CD4-positive, alpha-beta T cell (primary cell): ENCODE results near the gene FSTL3. TPM values are rescaled to one million over a fixed set of nuclear protein-coding genes. Genes with fewer than 3 reads are reported as not detected.

ENCODE experiments used
- ATAC-seq: fragments of 200-7000 bp; cut with Tn5 transposase; one replicate; pipeline ENCODE4 v1.10.0; 2022; ENCODE audit warnings: mild to moderate bottlenecking; ENCODE audit not compliant: poor library complexity
- CTCF ChIA-PET: fragments of 350-600 bp; sonication (Branson Sonifier 250); formaldehyde crosslinking; loops from one replicate; lab custom pipeline; 2021; ENCODE audit warnings: antibody characterized with exemption, inconsistent platforms; lab: Charles Lee
- POLR2A ChIA-PET: fragments of 350-600 bp; sonication (Branson Sonifier 250); formaldehyde crosslinking; loops from one replicate; lab custom pipeline; 2021; ENCODE audit warnings: antibody characterized with exemption, inconsistent platforms; lab: Charles Lee
- DNase-seq, 14 experiments: peaks; one replicate each; pipeline ENCODE4 v3.0.0-alpha.2; 2013 to 2020; ENCODE audit warnings: mixed read lengths in 2 of 14
- H3K27ac ChIP-seq, 2 donors: one replicate each; pipeline versions ENCODE4 v1.5.1 to v1.7.0; 2013; ENCODE audit warnings: low read length in 2 of 2, low read depth in 1 of 2, mild to moderate bottlenecking in 1 of 2
- H3K27me3 ChIP-seq, 2 experiments: 1 replicate in 1 of 2; 2 replicates in 1 of 2; pipeline versions ENCODE4 v1.6.1 to v1.7.0; 2013; ENCODE audit warnings: low read length in 2 of 2, control low read depth in 1 of 2, mild to moderate bottlenecking in 1 of 2, moderate library complexity in 1 of 2; ENCODE audit not compliant: insufficient read depth in 2 of 2, control insufficient read depth in 1 of 2
- H3K36me3 ChIP-seq: one replicate; pipeline ENCODE4 v1.6.1; 2013; ENCODE audit warnings: low read length, control low read depth; ENCODE audit not compliant: insufficient read depth
- H3K4me1 ChIP-seq: one replicate; pipeline ENCODE4 v1.6.1; 2013; ENCODE audit warnings: low read length, control low read depth; ENCODE audit not compliant: insufficient read depth
- H3K4me3 ChIP-seq: one replicate; pipeline ENCODE4 v1.5.1; 2013; ENCODE audit warnings: mild to moderate bottlenecking, low read length, moderate library complexity
- H3K9me3 ChIP-seq, 2 experiments: 1 replicate in 1 of 2; 2 replicates in 1 of 2; pipeline versions ENCODE4 v1.6.1 to v1.7.0; 2013; ENCODE audit warnings: low read length in 2 of 2, mild to moderate bottlenecking in 2 of 2, control low read depth in 1 of 2, moderate library complexity in 1 of 2; ENCODE audit not compliant: control insufficient read depth in 1 of 2, insufficient read depth in 1 of 2
- H3K27ac Mint-ChIP-seq: one replicate; pipeline ENCODE4 v1.8.0; 2020; ENCODE audit warnings: mixed read lengths
- H3K27me3 Mint-ChIP-seq: one replicate; pipeline ENCODE4 v1.8.0; 2021; ENCODE audit warnings: mixed read lengths
- H3K36me3 Mint-ChIP-seq: one replicate; pipeline ENCODE4 v1.8.0; 2021; ENCODE audit warnings: low read depth, mixed read lengths
- H3K4me1 Mint-ChIP-seq: one replicate; pipeline ENCODE4 v1.8.0; 2021; ENCODE audit warnings: low read depth, mixed read lengths
- H3K4me3 Mint-ChIP-seq: one replicate; pipeline ENCODE4 v1.8.0; 2020; ENCODE audit warnings: mild to moderate bottlenecking, mixed read lengths
- H3K9me3 Mint-ChIP-seq: one replicate; pipeline ENCODE4 v1.8.0; 2020; ENCODE audit warnings: mixed read lengths
- intact Hi-C, 2 experiments: fragments of 100-400 bp; cut with DNase I in 1 of 2; cut with micrococcal nuclease in 1 of 2; formaldehyde crosslinking; loops; one replicate each; pipeline versions ENCODE4 v1.15.1 to v1.9.0; 2023 to 2025; cut with DNase I, micrococcal nuclease
- total RNA-seq, 174 experiments: library from RNA in 2 of 174; stranded (reverse) in 2 of 174; gene quantifications; one replicate each; pipeline ENCODE4 v1.2.3 and lab custom pipeline; 2021 to 2026
- TF ChIP-seq, protein P1 (sequence below): fragments of 200-600 bp; IDR thresholded peaks from one replicate; pipeline ENCODE4 v1.8.0; 2022; ENCODE audit warnings: antibody characterized with exemption, mild to moderate bottlenecking

The FSTL3 gene
- total RNA-seq, 2 experiments from 2014 or later: 2.2 to 3.4 TPM

DNA sequence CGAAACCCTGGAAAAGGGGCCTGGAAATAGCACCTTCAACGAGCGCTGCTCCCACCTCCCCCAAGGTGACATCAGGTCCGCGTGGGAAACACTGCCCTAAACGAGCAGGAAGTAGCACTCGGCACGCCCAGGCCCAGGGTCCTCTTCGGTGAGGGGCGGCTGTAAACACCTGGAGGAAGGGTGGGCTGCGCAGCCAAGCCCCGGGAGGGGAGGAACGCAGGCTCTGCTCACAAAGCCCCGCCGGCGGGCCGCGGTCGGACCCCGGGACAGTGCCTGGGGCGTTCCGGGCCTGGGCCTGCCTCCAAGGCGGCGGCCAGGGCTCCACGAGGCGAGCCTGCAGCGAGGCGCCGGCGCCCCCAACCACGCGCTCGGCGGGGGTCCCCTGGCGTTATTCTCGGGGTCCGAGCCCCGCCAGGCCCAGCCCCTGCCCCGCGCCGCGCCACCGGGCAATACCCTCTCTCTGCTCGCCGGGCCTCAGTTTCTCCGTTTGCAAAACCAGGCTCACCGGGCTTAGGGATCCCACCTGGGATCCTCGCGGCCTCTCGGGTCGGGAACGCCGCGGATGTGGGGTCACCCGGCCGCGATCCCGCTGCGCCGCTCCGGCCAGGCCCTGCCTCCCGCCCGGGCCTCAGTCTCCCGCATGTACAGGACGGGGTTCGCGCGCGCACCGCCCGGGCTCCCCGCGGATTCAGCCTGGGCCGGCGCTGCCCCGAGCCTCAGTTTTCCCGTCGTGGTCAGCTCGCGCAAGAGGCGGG, 13.8 kb upstream of the FSTL3 start:
- Mint-ChIP-seq H3K4me1 (peaks cover 40% of the 10 kb centered on the region), H3K27ac (peak overlapping the region; percentile 97), H3K27me3 (no peaks in the 10 kb centered on the region), H3K36me3 (peaks cover 31% of the 10 kb centered on the region), H3K9me3 (no peaks in the 10 kb centered on the region), H3K4me3 (peak overlapping the region; percentile 97)
- Histone ChIP-seq H3K27ac (peak overlapping the region; percentile 92 to 97), H3K9me3 (no peaks in the 10 kb centered on the region), H3K36me3 (peaks cover 20% of the 10 kb centered on the region), H3K27me3 (no peaks in the 10 kb centered on the region), H3K4me3 (peak overlapping the region; percentile 97), H3K4me1 (peaks cover 66% of the 10 kb centered on the region)
- ChIA-PET CTCF (interaction anchor here (1.7 to 1.8 kb wide), 3 partner anchors 72 to 152 kb away, joined by 4 to 14 read pairs (median 6); no protein-coding TSS in a partner anchor), POLR2A (interaction anchor here (1.2 to 1.6 kb wide), 8 partner anchors 17 to 607 kb away, joined by 3 to 45 read pairs (median 5); partner anchors contain the start of genes CDC34 and POLRMT)
- peak; percentile 20 for ATAC-seq
- TF ChIP-seq, protein P1, sequence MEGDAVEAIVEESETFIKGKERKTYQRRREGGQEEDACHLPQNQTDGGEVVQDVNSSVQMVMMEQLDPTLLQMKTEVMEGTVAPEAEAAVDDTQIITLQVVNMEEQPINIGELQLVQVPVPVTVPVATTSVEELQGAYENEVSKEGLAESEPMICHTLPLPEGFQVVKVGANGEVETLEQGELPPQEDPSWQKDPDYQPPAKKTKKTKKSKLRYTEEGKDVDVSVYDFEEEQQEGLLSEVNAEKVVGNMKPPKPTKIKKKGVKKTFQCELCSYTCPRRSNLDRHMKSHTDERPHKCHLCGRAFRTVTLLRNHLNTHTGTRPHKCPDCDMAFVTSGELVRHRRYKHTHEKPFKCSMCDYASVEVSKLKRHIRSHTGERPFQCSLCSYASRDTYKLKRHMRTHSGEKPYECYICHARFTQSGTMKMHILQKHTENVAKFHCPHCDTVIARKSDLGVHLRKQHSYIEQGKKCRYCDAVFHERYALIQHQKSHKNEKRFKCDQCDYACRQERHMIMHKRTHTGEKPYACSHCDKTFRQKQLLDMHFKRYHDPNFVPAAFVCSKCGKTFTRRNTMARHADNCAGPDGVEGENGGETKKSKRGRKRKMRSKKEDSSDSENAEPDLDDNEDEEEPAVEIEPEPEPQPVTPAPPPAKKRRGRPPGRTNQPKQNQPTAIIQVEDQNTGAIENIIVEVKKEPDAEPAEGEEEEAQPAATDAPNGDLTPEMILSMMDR: no peak
- intact Hi-C loops: loop anchor here (1.0 to 5.0 kb wide), 7 partner anchors 52 to 156 kb away; partner anchors contain the start of genes BSG (in 2 of the 2), CDC34 (in 1 of the 2), HCN2 (in 1 of the 2) and PTBP1 (in 1 of the 2)
- DNase-seq: peak; percentile 40 to 91 (median 70)

DNA sequence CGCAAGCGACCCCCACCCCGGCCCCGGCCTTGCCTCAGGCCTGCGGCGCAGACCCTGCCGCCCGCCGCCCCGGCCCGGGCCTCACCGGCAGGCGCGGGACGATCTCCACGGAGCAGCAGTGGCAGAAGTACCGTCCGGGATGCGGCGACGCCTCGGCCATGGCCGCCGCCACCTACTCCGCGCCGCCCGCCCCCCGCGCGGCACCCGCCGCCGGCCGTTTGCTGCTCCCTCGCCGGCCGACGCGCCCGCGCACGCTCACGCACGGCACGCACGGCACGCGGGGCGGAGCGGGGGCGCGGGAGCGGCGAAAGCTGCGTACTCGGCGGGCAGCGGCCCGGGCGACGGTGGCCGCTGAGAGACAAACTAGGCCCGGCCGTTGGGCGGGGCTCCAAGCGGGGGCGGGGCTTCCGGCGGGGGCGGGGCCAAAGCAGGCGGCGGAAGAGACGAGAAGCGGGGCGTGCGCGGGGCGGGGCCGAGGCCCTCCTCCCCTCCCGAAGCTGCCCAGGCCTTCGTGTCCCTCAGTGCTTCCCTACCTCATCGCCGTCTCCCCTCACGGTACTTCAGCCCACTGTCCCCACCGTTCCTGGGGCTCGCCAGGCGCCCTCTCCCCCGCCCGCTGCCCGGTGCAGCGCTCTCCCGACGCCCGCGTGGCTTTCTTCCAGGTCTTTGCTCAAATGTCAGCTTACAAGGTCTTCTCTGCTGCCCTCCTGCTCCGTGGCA, 13.1 kb upstream of the FSTL3 start, which contains the start of gene RNF126:
Gene RNF126 (minus strand): TSS at position 253 of the 720 bp plus-strand sequence. CDS start 93 bp downstream, at position 160.
- ChIA-PET POLR2A (interaction anchor here (0.7 to 1.6 kb wide), 13 partner anchors 16 to 606 kb away, joined by 3 to 45 read pairs (median 5); partner anchors contain the start of genes CDC34, CIRBP, MED16 and POLRMT), CTCF (interaction anchor here (1.5 to 1.8 kb wide), 4 partner anchors 17 to 152 kb away, joined by 4 to 14 read pairs (median 6); no protein-coding TSS in a partner anchor)
- Histone ChIP-seq H3K27me3 (no peaks in the 10 kb centered on the region), H3K27ac (peak within 1 kb of the TSS; percentile 92 to 97), H3K36me3 (peaks cover 13% of the 10 kb centered on the region), H3K9me3 (no peaks in the 10 kb centered on the region), H3K4me3 (peak within 1 kb of the TSS; percentile 97), H3K4me1 (peaks cover 59% of the 10 kb centered on the region)
- Mint-ChIP-seq H3K4me1 (peaks cover 40% of the 10 kb centered on the region), H3K4me3 (peak within 1 kb of the TSS; percentile 97), H3K27ac (peak within 1 kb of the TSS; percentile 97), H3K36me3 (peaks cover 31% of the 10 kb centered on the region), H3K9me3 (no peaks in the 10 kb centered on the region), H3K27me3 (no peaks in the 10 kb centered on the region)
- TF ChIP-seq, protein P1: no peak
- intact Hi-C loops: loop anchor here (1.0 to 5.0 kb wide), 9 partner anchors 17 to 157 kb away; partner anchors contain the start of genes BSG (in 2 of the 2), PTBP1 (in 2 of the 2), CDC34 (in 1 of the 2) and HCN2 (in 1 of the 2)
- ATAC-seq (peak; percentile 33), DNase-seq (peak; percentile 84 to 98 (median 95))

DNA sequence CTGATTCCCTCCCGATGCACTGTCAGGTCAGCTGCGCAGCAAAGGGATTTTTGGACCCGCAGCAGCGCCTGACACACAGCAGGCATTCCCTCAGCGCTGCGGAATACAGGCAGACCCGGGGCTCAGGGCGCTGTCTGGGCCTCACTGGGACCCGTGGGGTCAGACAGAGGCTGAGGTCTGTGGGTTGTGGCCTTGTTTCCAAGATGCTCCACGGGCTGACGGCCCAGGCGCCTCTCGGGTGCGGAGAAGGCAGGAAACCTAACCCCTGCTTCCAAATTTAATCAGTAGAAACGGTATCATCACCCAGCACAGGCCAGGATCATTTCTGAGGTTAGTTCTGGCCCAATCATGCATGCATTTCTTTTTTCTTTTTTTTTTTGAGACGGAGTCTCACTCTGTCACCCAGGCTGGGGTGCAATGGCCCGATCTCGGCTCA, 12.5 kb upstream of the FSTL3 start:
- Mint-ChIP-seq H3K36me3 (peaks cover 31% of the 10 kb centered on the region), H3K9me3 (no peaks in the 10 kb centered on the region), H3K27ac (peak overlapping the region; percentile 95), H3K27me3 (no peaks in the 10 kb centered on the region), H3K4me3 (peak overlapping the region; percentile 93), H3K4me1 (peaks cover 36% of the 10 kb centered on the region)
- Histone ChIP-seq H3K27me3 (no peaks in the 10 kb centered on the region), H3K4me1 (peaks cover 53% of the 10 kb centered on the region), H3K4me3 (peak overlapping the region; percentile 51), H3K36me3 (peaks cover 7% of the 10 kb centered on the region), H3K9me3 (no peaks in the 10 kb centered on the region), H3K27ac (peak overlapping the region; percentile 66 to 78)
- CTCF ChIA-PET: interaction anchor here (1.5 to 1.8 kb wide), 4 partner anchors 17 to 153 kb away, joined by 4 to 14 read pairs (median 6); no protein-coding TSS in a partner anchor
- intact Hi-C loops: loop anchor here (1.0 to 5.0 kb wide), 8 partner anchors 17 to 134 kb away; partner anchors contain the start of genes BSG (in 2 of the 2), PTBP1 (in 2 of the 2), CDC34 (in 1 of the 2) and HCN2 (in 1 of the 2)
- DNase-seq (no peak), ATAC-seq (no peak)
- TF ChIP-seq, protein P1: no peak
- POLR2A ChIA-PET: interaction anchor here (0.7 to 1.6 kb wide), 13 partner anchors 16 to 606 kb away, joined by 3 to 45 read pairs (median 5); partner anchors contain the start of genes CDC34, CIRBP, MED16 and POLRMT
